Subcutaneous adipose tissue (tissue), 4 donors: ENCODE results near the gene TTC31. TPM values are rescaled to one million over a fixed set of nuclear protein-coding genes. Genes with fewer than 3 reads are reported as not detected.

Source experiments
- CTCF ChIP-seq: fragments of 450-650 bp; IDR thresholded peaks from one replicate; pipeline ENCODE4 v1.5.1; 2016; ENCODE audit warnings: low read depth, mild to moderate bottlenecking, control low read depth, antibody characterized with exemption, moderate library complexity
- total RNA-seq, 4 donors: library from RNA; depleted of rRNA; stranded (reverse); fragments of >200 nt; gene quantifications; one replicate each; pipeline ENCODE4 v1.1.0, GENCODE V29; 2016

Gene TTC31
- total RNA-seq, 4 donors from 2014 or later = 13.0 to 34.9 (median 25.5) TPM

GRCh38 chr2:74450570-74451190 lies 32.2 kb upstream of the TTC31 start:
- TF ChIP-seq CTCF = no peak

GRCh38 chr2:74454654-74455511 lies 28.0 kb upstream of the TTC31 start, which contains the start of gene INO80B:
Gene INO80B, plus strand, starts transcription at chr2:74455087. Its CDS starts 30 bp downstream, at chr2:74455117.
- no peak for TF ChIP-seq CTCF

GRCh38 chr2:74457129-74457548 lies 25.7 kb upstream of the TTC31 start:
- no peak for TF ChIP-seq CTCF

- no peak for TF ChIP-seq CTCF
Measured at GRCh38 chr2:74457549-74458131, 25.2 kb upstream of the TTC31 start.

GRCh38 chr2:74458132-74458937 lies 24.5 kb upstream of the TTC31 start, which contains the start of gene WBP1:
Gene WBP1, plus strand, starts transcription at chr2:74458438. Its CDS starts 165 bp downstream, at chr2:74458603.
- no peak for TF ChIP-seq CTCF

GRCh38 chr2:74458938-74459363 lies 23.9 kb upstream of the TTC31 start:
- no peak for TF ChIP-seq CTCF
